GM23248 (cell line): ENCODE data around the gene TIMP3. TPM values are rescaled to one million over a fixed set of nuclear protein-coding genes. Genes with fewer than 3 reads are reported as not detected.

ENCODE experiments used
- DNase-seq: peaks from one replicate; pipeline ENCODE4 v3.0.0-alpha.2; 2015
- H2AFZ ChIP-seq: fragments of 200-600 bp; sonication (generic); 2 replicates; pipeline ENCODE4 v1.6.1; 2016; ENCODE audit warnings: antibody characterized with exemption
- H3F3A ChIP-seq: fragments of 200-600 bp; sonication (generic); 2 replicates; pipeline ENCODE4 v1.6.1; 2016; ENCODE audit warnings: mild to moderate bottlenecking, antibody characterized with exemption, mixed run types; ENCODE audit not compliant: insufficient read depth
- H3K27ac ChIP-seq: fragments of 200-600 bp; sonication (generic); 2 replicates; pipeline ENCODE4 v1.5.1; 2016; ENCODE audit warnings: mild to moderate bottlenecking
- H3K27me3 ChIP-seq: fragments of 200-600 bp; sonication (generic); replicated peaks from 2 replicates; pipeline ENCODE4 v1.6.1; 2016; ENCODE audit warnings: mild to moderate bottlenecking; ENCODE audit not compliant: insufficient read depth
- H3K36me3 ChIP-seq: fragments of 200-600 bp; sonication (generic); 2 replicates; pipeline ENCODE4 v1.6.1; 2016; ENCODE audit warnings: low read depth, mild to moderate bottlenecking
- H3K4me1 ChIP-seq: fragments of 200-600 bp; sonication (generic); 2 replicates; pipeline ENCODE4 v1.6.1; 2016; ENCODE audit warnings: mild to moderate bottlenecking; ENCODE audit not compliant: insufficient read depth
- H3K4me2 ChIP-seq: fragments of 200-600 bp; sonication (generic); one replicate; pipeline ENCODE4 v1.6.1; 2016; ENCODE audit warnings: mild to moderate bottlenecking; ENCODE audit not compliant: unreplicated experiment
- H3K4me3 ChIP-seq: fragments of 200-600 bp; sonication (generic); 2 replicates; pipeline ENCODE4 v1.5.1; 2016; ENCODE audit warnings: mild to moderate bottlenecking
- H3K79me2 ChIP-seq: fragments of 200-600 bp; sonication (generic); 2 replicates; pipeline ENCODE4 v1.6.1; 2016; ENCODE audit warnings: mild to moderate bottlenecking; ENCODE audit not compliant: insufficient read depth
- H3K9ac ChIP-seq: fragments of 200-600 bp; sonication (generic); 2 replicates; pipeline ENCODE4 v1.6.1; 2016; ENCODE audit warnings: mild to moderate bottlenecking
- H3K9me2 ChIP-seq: fragments of 200-600 bp; sonication (generic); 2 replicates; pipeline ENCODE4 v1.6.1; 2016; ENCODE audit warnings: mixed run types, mild to moderate bottlenecking, moderate library complexity; ENCODE audit not compliant: insufficient read depth
- H3K9me3 ChIP-seq: fragments of 200-600 bp; sonication (generic); one replicate; pipeline ENCODE4 v1.6.1; 2017; ENCODE audit warnings: low read depth
- H4K20me1 ChIP-seq: fragments of 200-600 bp; sonication (generic); 2 replicates; pipeline ENCODE4 v1.6.0; 2016; ENCODE audit not compliant: insufficient read depth
- EZH2 ChIP-seq: fragments of 200-600 bp; sonication (generic); IDR thresholded peaks from 2 replicates; pipeline ENCODE4 v1.6.1; 2018; ENCODE audit warnings: antibody characterized with exemption, mild to moderate bottlenecking; ENCODE audit not compliant: insufficient read depth, poor library complexity, severe bottlenecking
- EZH2phosphoT487 ChIP-seq: fragments of 200-600 bp; sonication (generic); IDR thresholded peaks from 2 replicates; pipeline ENCODE4 v1.6.1; 2018; ENCODE audit warnings: antibody characterized with exemption, moderate library complexity, mild to moderate bottlenecking, low read depth; ENCODE audit not compliant: insufficient read depth
- whole genome bisulfite sequencing, 2 experiments: methylation state at CpG; one replicate each; pipeline ENCODE4 v1.1.6; 2015 to 2017; ENCODE audit warnings: low lambda C conversion rate in 2 of 2, low coverage in 1 of 2; ENCODE audit errors: missing lambda C conversion rate in 2 of 2; 5-methylcytosine and 5-hydroxymethylcytosine counted together
- in situ Hi-C: fragments of 300-500 bp; cut with MboI; formaldehyde crosslinking; loops from 2 replicates; pipeline ENCODE4 v1.15.0; 2020
- polyA plus RNA-seq: library from polyadenylated mRNA; unstranded; fragments of >200 nt; fragmentation: Nextera tagmentation; extraction: Ambion mirVana; gene quantifications from 2 replicates; pipeline ENCODE4 v1.2.1, GENCODE V29; 2016
- total RNA-seq: library from RNA; depleted of rRNA; stranded (reverse); fragments of >200 nt; shearing (Covaris generic); gene quantifications from 2 replicates; pipeline ENCODE4 v1.2.3, GENCODE V29; 2014

Gene TIMP3
- total and polyA plus RNA-seq, 2 experiments from 2014 or later = 1,254 to 1,465 TPM

DNA sequence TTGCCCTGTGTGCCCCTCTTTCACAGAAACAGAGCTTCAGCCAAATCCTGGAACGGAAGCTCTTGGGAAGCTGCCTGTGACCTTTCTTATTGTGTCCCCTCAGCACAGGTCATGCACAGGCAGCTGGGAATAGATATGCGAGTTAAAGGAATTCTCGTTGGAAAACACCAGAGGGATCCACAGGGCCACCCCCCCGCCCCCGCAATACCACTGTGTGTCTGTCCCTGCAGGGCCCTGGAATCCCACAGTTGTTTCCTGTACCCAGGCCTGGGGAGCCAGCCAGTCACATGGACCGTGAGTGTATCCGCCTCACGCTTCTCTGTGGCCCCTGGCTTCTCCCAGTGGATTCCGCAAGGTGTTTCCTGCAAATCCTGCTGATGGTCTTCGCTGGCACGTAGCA is 29.0 kb downstream of the TIMP3 start:
- H4K20me1 ChIP-seq = peaks cover 34% of the 10 kb centered on the region
- peaks cover 98% of the 10 kb centered on the region for H3F3A ChIP-seq
- H3K4me3 ChIP-seq = no peak overlapping the region
- H3K9me2 ChIP-seq = no peaks in the 10 kb centered on the region
- H2AFZ ChIP-seq = no peak overlapping the region
- H3K9me3 ChIP-seq = no peaks in the 10 kb centered on the region
- no peaks in the 10 kb centered on the region for H3K27me3 ChIP-seq
- TF ChIP-seq EZH2 (no peak), EZH2phosphoT487 (no peak)
- no peak overlapping the region for H3K4me2 ChIP-seq
- peak overlapping the region; percentile 7; the same call in 1 of the 2 replicates for H3K9ac ChIP-seq
- peaks cover 99% of the 10 kb centered on the region for H3K79me2 ChIP-seq
- H3K36me3 ChIP-seq = peaks cover 58% of the 10 kb centered on the region
- peak overlapping the region; percentile 56 for H3K27ac ChIP-seq
- in situ Hi-C loops = no loop called here
- H3K4me1 ChIP-seq = 0 out of 2 replicates have a peak, but pooled peaks cover 4% of the 10 kb centered on the region
- DNase-seq = no peak
- 90 to 96% methylated on average over 11 of the region's 11 CpGs for WGBS, 2 experiments

DNA sequence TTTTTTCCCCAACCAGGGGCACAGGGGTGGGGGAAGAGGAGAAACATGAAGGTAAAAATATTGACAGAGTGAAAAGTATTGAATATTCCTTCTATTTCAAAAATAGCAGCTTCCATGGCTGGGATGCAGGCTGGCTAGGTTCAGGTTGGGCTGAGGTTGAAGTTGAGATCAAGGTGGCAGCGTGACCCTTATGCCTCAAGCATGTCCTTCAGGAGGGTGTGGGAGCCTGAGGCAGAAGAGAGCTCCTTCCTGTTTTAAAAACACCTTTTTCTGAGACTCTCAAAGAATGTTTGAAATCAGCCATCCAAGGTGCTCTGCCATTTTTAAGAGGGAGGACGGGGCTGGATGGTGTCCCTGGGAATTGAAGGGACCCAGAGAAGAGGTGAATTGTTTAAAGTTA is 29.5 kb downstream of the TIMP3 start:
- Histone ChIP-seq H3K9me3 (no peaks in the 10 kb centered on the region), H3K4me2 (no peak overlapping the region), H3K27me3 (no peaks in the 10 kb centered on the region), H3K9ac (0 out of 2 replicates have a peak overlapping the region, but pooled peaks have one; percentile 11), H4K20me1 (peaks cover 38% of the 10 kb centered on the region), H2AFZ (no peak overlapping the region), H3K27ac (peak overlapping the region; percentile 56), H3K79me2 (peaks cover 99% of the 10 kb centered on the region), H3F3A (peaks cover 98% of the 10 kb centered on the region), H3K9me2 (no peaks in the 10 kb centered on the region), H3K4me3 (no peak overlapping the region), H3K4me1 (0 out of 2 replicates have a peak, but pooled peaks cover 4% of the 10 kb centered on the region), H3K36me3 (peaks cover 61% of the 10 kb centered on the region)
- TF ChIP-seq EZH2 (no peak), EZH2phosphoT487 (no peak)
- in situ Hi-C loops = no loop called here
- 98 to 100% methylated on average over 2 of the region's 2 CpGs for WGBS, 2 experiments
- no peak for DNase-seq

GRCh38 chr22:32831584-32831983 is 30.1 kb downstream of the TIMP3 start:
- H3K4me3 ChIP-seq = no peak overlapping the region
- no peaks in the 10 kb centered on the region for H3K27me3 ChIP-seq
- H2AFZ ChIP-seq = no peak overlapping the region
- WGBS, 2 experiments = 86% methylated on average over 3 of the region's 3 CpGs
- H3K9me2 ChIP-seq = no peaks in the 10 kb centered on the region
- peaks cover 64% of the 10 kb centered on the region for H3K36me3 ChIP-seq
- no peak overlapping the region; the same call in 1 of the 2 replicates for H3K9ac ChIP-seq
- H3F3A ChIP-seq = peaks cover 100% of the 10 kb centered on the region
- TF ChIP-seq EZH2phosphoT487 (no peak), EZH2 (no peak)
- H3K79me2 ChIP-seq = peaks cover 99% of the 10 kb centered on the region
- peak overlapping the region; percentile 56 for H3K27ac ChIP-seq
- H3K4me1 ChIP-seq = 0 out of 2 replicates have a peak, but pooled peaks cover 4% of the 10 kb centered on the region
- H3K9me3 ChIP-seq = no peaks in the 10 kb centered on the region
- H4K20me1 ChIP-seq = peaks cover 43% of the 10 kb centered on the region
- in situ Hi-C loops = no loop called here
- no peak for DNase-seq
- H3K4me2 ChIP-seq = no peak overlapping the region

DNA sequence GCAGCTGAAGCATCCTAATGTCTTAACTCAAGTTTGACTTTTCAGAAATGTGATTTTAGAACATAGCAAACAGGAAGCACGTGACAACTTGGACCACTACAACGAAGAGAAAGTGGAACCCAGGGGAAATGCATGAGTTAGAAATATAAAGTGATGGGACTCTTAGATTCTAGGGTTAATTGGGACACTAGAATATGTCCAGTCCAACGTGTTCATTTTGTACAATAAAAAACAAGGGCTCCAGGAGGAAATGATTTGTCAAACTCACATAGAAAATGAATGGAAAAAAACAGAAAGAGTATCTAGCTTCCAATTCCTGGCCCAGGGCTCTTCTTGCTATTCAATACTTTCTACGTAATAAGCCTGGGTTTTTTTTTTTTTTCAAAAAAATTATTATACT is 30.7 kb downstream of the TIMP3 start:
- Histone ChIP-seq H3K4me2 (no peak overlapping the region), H3K9ac (no peak overlapping the region; the same call in 1 of the 2 replicates), H2AFZ (no peak overlapping the region), H3K27me3 (no peaks in the 10 kb centered on the region), H3K36me3 (peaks cover 70% of the 10 kb centered on the region), H3K9me3 (no peaks in the 10 kb centered on the region), H3K27ac (peak overlapping the region; percentile 56), H3F3A (peaks cover 100% of the 10 kb centered on the region), H3K79me2 (peaks cover 99% of the 10 kb centered on the region), H3K4me1 (0 out of 2 replicates have a peak, but pooled peaks cover 4% of the 10 kb centered on the region), H3K4me3 (no peak overlapping the region), H4K20me1 (peaks cover 49% of the 10 kb centered on the region), H3K9me2 (no peaks in the 10 kb centered on the region)
- 58 to 62% methylated on average over 4 of the region's 4 CpGs for WGBS, 2 experiments
- TF ChIP-seq EZH2 (no peak), EZH2phosphoT487 (no peak)
- DNase-seq = no peak
- in situ Hi-C loops = no loop called here
